Stimulated activated CD8-positive, alpha-beta memory T cell treated with anti-CD3 and anti-CD28 coated beads, Interleukin-7, amount 100 ng/mL, for 1 hour (primary cell): ENCODE measurements around the gene ANKAR.
"Not testable (repeated sequence)": the region's sequence is repeated elsewhere in the genome, so short reads cannot be mapped to it uniquely, and the experiment has no call there.

Experiments used
- DNase-seq, 2 donors: peaks; one replicate each; pipeline ENCODE4 v3.0.0-alpha.2; 2020; ENCODE audit warnings: low read depth in 2 of 2

The ANKAR gene

DNA sequence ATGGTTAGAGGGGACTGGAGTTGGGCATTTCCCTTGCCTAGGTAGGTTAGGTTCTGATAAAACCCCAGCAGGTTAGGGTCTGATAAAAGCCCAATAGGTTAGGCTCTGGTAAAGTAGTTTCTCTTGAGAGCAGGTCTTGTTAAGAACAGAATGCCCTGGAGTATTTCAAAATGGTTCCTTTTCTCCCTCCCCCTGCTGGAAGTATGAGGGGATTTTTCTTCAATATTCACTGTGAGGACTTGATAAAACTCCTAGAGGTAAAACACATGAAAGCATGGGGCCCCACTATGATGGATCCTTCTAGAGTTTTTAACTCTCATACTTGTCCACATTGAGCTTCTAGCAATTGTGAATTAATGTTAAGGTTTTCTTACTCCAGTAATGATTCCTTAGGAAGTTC lies 27.6 kb downstream of the ANKAR start:
- no peak for DNase-seq

DNA sequence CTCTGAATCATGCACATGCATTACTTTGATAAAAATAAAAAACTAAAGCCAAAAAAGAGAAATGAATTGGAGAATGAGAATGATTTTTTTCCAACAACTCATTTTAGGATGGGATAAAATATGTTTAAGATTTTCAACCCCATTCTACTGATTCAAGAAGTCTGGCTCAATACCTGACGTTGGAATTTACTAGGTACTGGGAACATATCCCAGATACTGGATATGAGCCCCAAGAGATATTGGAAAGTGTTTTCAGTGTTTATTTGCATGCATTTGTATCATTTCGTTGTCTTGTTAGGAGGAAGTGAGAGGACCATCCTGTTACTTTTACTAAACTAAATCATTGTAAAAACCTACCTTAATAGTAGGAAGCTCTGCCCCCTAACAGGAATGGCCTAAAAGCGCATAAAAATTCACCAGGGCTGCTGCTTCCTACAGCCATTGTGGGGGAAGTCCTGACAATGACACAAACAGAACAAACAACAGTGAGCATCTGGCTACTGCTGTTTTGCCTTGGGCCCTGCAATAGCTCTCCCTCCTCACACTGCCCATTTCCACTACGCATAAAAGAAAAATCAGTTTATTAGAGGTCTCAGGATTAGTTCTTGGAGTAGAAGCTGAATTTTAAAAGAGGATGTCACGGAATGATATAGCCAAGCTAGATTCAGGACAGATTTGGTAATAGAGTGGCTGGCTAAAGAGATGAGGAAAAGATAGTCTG lies 35.2 kb downstream of the ANKAR start:
- DNase-seq, result no peak

DNA sequence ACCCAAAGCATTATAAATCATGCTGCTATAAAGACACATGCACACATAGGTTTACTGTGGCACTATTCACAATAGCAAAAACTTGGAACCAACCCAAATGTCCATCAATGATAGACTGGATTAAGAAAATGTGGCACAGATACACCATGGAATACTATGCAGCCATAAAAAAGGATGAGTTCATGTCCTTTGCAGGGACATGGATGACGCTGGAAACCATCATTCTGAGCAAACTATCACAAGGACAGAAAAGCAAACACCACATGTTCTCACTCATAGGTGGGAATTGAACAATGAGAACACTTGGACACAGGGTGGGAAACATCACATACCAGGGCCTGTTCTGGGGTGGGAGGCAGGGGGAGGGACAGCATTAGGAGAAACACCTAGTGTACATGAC lies 43.1 kb downstream of the ANKAR start:
- DNase-seq, result not testable (repeated sequence)

DNA sequence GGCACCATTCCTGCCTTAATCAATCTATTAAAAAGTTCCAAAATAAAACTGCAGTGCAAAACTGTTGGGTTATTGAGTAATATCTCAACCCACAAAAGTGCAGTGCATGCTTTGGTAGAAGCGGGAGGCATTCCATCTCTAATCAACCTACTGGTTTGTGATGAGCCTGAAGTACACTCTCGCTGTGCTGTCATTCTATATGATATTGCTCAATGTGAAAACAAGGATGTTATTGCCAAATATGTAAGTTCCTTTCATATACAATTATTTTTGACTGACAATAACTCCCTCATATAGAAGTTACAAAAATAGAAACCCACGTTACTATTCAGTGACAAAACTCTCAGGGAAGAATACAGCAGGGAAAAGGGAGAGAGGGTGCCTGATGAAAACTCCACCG lies 45.1 kb downstream of the ANKAR start:
- DNase-seq, result no peak

DNA sequence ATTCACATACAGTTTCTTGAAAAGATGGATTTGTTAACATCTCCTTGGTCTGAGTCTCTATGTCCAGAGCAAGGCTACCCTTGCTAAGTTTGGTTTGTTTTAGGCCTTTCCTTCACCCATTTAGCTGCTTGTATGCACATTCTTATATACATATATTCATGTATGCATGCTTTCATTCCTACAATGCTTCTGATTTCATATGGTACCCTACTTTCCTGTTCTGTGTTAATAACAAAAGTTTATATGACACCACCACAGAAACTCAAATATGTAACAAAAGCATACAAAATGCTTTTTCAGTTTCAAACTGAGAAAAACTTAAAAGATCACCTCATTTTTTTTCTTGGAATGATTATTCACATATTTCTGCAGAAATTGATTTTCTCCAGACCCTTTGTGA lies 48.7 kb downstream of the ANKAR start:
- DNase-seq, result no peak
